Ovary (tissue), 9 donors: ENCODE results near the gene RHBDD3. TPM values are rescaled to one million over a fixed set of nuclear protein-coding genes. Genes with fewer than 3 reads are reported as not detected.

ENCODE experiments used
- DNase-seq, 5 donors: peaks; one replicate each; pipeline ENCODE4 v3.0.0-alpha.2; 2019 to 2020
- H3K27ac ChIP-seq, 2 donors: fragments of 200-600 bp; one replicate each; pipeline versions ENCODE4 v1.5.1 to v1.8.0; 2019 to 2022
- H3K27me3 ChIP-seq: fragments of 200-600 bp; one replicate; pipeline ENCODE4 v1.8.0; 2022
- H3K36me3 ChIP-seq: fragments of 200-600 bp; sonication (generic); one replicate; pipeline ENCODE4 v1.5.1; 2019
- H3K4me1 ChIP-seq: one replicate; pipeline ENCODE4 v1.8.1; 2013; ENCODE audit warnings: mild to moderate bottlenecking, moderate library complexity; ENCODE audit not compliant: insufficient read depth
- H3K4me3 ChIP-seq: fragments of 200-600 bp; sonication (generic); one replicate; pipeline ENCODE4 v1.5.1; 2017
- H3K9me3 ChIP-seq, 2 donors: fragments of 200-600 bp in 1 of 2; sonication (generic) in 1 of 2; one replicate each; pipeline versions ENCODE4 v1.5.1 to v1.8.1; 2013 to 2019; ENCODE audit warnings: mild to moderate bottlenecking in 1 of 2, moderate library complexity in 1 of 2
- EP300 ChIP-seq: sonication (generic); formaldehyde crosslinking; IDR thresholded peaks from one replicate; pipeline ENCODE4 v1.6.1; 2017; ENCODE audit warnings: antibody characterized with exemption
- POLR2A ChIP-seq: fragments of 450-650 bp; IDR thresholded peaks from one replicate; pipeline ENCODE4 v1.6.1; 2017; ENCODE audit warnings: antibody characterized with exemption, mild to moderate bottlenecking, moderate library complexity
- WGBS, 3 donors: extraction: QIAGEN DNeasy Blood & Tissue Kit in 1 of 3; methylation state at CpG; one replicate each; pipeline versions ENCODE4 v1.1.5 to v1.1.7; 2013 to 2017; 5-methylcytosine and 5-hydroxymethylcytosine counted together
- intact Hi-C, 4 donors: fragments of 100-400 bp; cut with DNase I; formaldehyde crosslinking; loops; one replicate each; pipeline versions ENCODE4 v1.11.0 to v1.15.1; 2022 to 2023
- polyA plus RNA-seq, 2 donors: library from polyadenylated mRNA; stranded (reverse); fragments of 200-250 nt in 1 of 2; fragments of 350-450 nt in 1 of 2; fragmentation: Illumina TruSeq in 1 of 2; extraction: RNeasy Lipid Tissue Mini Kit (QIAGEN cat#74804) in 1 of 2; gene quantifications; one replicate each; pipeline ENCODE4 v1.2.3, GENCODE V29; 2013 to 2014
- total RNA-seq, 7 donors: library from RNA; depleted of rRNA in 2 of 7; stranded (reverse); fragments of >200 nt in 2 of 7; fragmentation: NEBNext Ultra II Directional in 3 of 7; extraction: Animal tissue kit (Norgen Biotek cat#: 25700) in 3 of 7; gene quantifications; one replicate each; pipeline versions ENCODE4 v1.1.0 to v1.2.4, GENCODE V29; 2016 to 2023
- TF ChIP-seq, protein P1 (sequence below), 3 donors: fragments of 450-650 bp in 2 of 3; fragments of 200-600 bp in 1 of 3; IDR thresholded peaks; one replicate each; pipeline versions ENCODE4 v1.5.1 to v1.8.0; 2016 to 2022; ENCODE audit warnings: antibody characterized with exemption in 3 of 3, mild to moderate bottlenecking in 1 of 3
- donor health status: DM: no; HTN: no; CAD: no; lungs with moderate emphysema.
- donor health status: DM: no; HTN: no; CAD: no.
- donor health status: Bipolar disorder and iron deficiency.
- donor health status: DM: yes; HTN: yes; CAD: no.
- donor health status: DM: no; HTN: no; CAD: no.
- donor health status: DM: yes; HTN: yes; CAD: no.

The RHBDD3 gene
- total and polyA plus RNA-seq, 9 donors = 4.2 to 26.8 (median 19.4) TPM

DNA sequence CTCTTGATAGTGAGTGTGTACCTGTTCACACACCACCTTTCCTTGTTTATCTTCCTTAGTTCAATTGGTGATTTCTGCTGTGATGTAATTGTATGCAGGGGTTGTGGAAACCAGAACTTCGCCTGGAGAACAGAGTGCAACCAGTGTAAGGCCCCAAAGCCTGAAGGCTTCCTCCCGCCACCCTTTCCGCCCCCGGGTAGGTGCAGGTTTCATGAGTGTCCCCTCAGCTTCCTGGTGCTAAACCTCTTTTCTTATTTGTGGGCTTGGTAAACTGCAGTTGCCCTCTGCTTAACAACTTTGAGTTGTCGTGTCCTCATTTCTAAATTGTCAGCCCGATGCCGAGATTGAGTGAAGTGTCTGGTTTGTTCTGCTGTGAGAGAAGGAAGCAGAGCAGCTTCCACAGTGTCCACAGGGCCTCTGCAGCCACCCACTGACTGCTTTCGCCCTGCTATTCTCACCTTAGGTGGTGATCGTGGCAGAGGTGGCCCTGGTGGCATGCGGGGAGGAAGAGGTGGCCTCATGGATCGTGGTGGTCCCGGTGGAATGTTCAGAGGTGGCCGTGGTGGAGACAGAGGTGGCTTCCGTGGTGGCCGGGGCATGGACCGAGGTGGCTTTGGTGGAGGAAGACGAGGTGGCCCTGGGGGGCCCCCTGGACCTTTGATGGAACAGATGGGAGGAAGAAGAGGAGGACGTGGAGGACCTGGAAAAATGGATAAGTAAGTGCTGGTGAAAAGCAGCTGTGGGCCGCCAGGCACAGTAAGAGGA lies 31.5 kb upstream of the RHBDD3 start:
- TF ChIP-seq, protein P1, sequence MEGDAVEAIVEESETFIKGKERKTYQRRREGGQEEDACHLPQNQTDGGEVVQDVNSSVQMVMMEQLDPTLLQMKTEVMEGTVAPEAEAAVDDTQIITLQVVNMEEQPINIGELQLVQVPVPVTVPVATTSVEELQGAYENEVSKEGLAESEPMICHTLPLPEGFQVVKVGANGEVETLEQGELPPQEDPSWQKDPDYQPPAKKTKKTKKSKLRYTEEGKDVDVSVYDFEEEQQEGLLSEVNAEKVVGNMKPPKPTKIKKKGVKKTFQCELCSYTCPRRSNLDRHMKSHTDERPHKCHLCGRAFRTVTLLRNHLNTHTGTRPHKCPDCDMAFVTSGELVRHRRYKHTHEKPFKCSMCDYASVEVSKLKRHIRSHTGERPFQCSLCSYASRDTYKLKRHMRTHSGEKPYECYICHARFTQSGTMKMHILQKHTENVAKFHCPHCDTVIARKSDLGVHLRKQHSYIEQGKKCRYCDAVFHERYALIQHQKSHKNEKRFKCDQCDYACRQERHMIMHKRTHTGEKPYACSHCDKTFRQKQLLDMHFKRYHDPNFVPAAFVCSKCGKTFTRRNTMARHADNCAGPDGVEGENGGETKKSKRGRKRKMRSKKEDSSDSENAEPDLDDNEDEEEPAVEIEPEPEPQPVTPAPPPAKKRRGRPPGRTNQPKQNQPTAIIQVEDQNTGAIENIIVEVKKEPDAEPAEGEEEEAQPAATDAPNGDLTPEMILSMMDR (IDR thresholded peaks at IDR 0.05) = no peak
- TF ChIP-seq POLR2A (no peak), EP300 (no peak)
- DNase-seq = peak in 2 of 5 donors; percentile 21 to 22
- WGBS, 3 donors = 83 to 87% (median 84%) methylated on average over 19 of the region's 19 CpGs
- Histone ChIP-seq H3K9me3 (no peaks in the 10 kb centered on the region), H3K27me3 (no peaks in the 10 kb centered on the region), H3K27ac (no peak overlapping the region), H3K4me1 (peaks cover 3% of the 10 kb centered on the region), H3K36me3 (no peaks in the 10 kb centered on the region), H3K4me3 (no peak overlapping the region)
- intact Hi-C loops = no loop called here

DNA sequence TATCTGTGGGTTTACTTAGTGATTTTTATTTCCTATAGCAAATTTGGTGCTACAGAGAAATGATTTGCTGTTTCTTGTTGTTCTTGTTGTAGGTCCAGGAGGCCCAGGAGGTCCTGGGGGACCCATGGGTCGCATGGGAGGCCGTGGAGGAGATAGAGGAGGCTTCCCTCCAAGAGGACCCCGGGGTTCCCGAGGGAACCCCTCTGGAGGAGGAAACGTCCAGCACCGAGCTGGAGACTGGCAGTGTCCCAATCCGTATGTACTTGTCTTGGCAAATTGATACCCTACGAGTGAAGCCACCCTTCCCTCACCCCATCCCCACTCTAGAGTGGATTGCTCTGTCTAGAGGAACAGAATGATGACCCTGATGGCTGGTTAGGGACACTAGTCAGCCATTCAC lies 30.9 kb upstream of the RHBDD3 start:
- peaks cover 3% of the 10 kb centered on the region for H3K4me1 ChIP-seq
- H3K27me3 ChIP-seq = no peaks in the 10 kb centered on the region
- 72 to 74% (median 72%) methylated on average over 8 of the region's 8 CpGs for WGBS, 3 donors
- no peak overlapping the region for H3K4me3 ChIP-seq
- no peaks in the 10 kb centered on the region for H3K36me3 ChIP-seq
- DNase-seq = peak in 1 of 5 donors; percentile 14
- intact Hi-C loops = no loop called here
- TF ChIP-seq POLR2A = no peak
- TF ChIP-seq, protein P1 (IDR thresholded peaks at IDR 0.05) = no peak
- TF ChIP-seq EP300 = no peak
- no peak overlapping the region for H3K27ac ChIP-seq
- H3K9me3 ChIP-seq = no peaks in the 10 kb centered on the region

DNA sequence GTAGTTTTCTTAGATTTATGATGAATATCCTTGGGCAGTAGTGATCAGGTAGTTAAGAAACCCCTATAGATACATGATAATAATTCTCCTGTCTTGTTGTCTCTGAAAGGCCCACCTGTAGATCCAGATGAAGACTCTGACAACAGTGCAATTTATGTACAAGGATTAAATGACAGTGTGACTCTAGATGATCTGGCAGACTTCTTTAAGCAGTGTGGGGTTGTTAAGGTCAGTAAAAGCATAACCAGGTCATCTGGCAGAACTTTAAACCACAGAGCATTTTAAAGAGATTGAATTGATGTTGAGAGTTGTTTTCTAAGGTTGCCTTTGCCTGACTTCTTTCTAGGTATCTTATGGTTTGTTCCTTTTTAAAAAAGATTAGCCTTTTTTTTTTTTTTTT lies 24.6 kb upstream of the RHBDD3 start:
- Histone ChIP-seq H3K27ac (no peak overlapping the region), H3K4me1 (no peaks in the 10 kb centered on the region), H3K27me3 (no peaks in the 10 kb centered on the region), H3K9me3 (no peaks in the 10 kb centered on the region), H3K36me3 (no peaks in the 10 kb centered on the region), H3K4me3 (no peak overlapping the region)
- no peak for DNase-seq
- no peak for TF ChIP-seq EP300
- TF ChIP-seq, protein P1 (IDR thresholded peaks at IDR 0.05) = no peak
- no peak for TF ChIP-seq POLR2A
- intact Hi-C loops = no loop called here

DNA sequence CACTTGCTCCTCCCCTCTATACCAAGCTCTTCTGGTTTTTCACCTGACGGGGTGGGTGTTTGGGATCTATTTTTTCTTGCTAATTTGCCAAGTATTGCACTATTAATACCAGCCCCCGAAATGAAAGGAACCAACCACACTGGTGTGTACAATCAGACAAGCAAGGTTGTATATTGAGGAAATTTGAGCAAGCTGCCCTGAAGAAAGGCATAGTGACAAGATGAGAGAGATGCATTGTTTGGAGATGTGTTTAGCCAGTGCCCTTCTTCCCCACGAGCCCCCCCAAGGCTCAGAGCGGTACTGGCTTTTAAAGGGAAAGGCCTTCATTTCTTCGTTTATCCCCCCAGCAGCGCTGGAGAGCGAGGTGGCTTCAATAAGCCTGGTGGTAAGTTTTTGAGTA lies 23.4 kb upstream of the RHBDD3 start:
- no peaks in the 10 kb centered on the region for H3K4me1 ChIP-seq
- H3K4me3 ChIP-seq = no peak overlapping the region
- H3K27ac ChIP-seq = no peak overlapping the region
- TF ChIP-seq, protein P1 (IDR thresholded peaks at IDR 0.05) = no peak
- TF ChIP-seq POLR2A (no peak), EP300 (no peak)
- no peaks in the 10 kb centered on the region for H3K9me3 ChIP-seq
- intact Hi-C loops = no loop called here
- no peaks in the 10 kb centered on the region for H3K27me3 ChIP-seq
- H3K36me3 ChIP-seq = no peaks in the 10 kb centered on the region
- DNase-seq = no peak
- 62 to 64% (median 63%) methylated on average over 7 of the region's 7 CpGs for WGBS, 3 donors
